ENCODE measurements around the gene NCKAP5. TPM values are rescaled to one million over a fixed set of nuclear protein-coding genes. Genes with fewer than 3 reads are reported as not detected.

NCKAP5 gene
- total and polyA plus RNA-seq, 4 donors = 0.57 to 2.8 (median 2.4) TPM

DNA sequence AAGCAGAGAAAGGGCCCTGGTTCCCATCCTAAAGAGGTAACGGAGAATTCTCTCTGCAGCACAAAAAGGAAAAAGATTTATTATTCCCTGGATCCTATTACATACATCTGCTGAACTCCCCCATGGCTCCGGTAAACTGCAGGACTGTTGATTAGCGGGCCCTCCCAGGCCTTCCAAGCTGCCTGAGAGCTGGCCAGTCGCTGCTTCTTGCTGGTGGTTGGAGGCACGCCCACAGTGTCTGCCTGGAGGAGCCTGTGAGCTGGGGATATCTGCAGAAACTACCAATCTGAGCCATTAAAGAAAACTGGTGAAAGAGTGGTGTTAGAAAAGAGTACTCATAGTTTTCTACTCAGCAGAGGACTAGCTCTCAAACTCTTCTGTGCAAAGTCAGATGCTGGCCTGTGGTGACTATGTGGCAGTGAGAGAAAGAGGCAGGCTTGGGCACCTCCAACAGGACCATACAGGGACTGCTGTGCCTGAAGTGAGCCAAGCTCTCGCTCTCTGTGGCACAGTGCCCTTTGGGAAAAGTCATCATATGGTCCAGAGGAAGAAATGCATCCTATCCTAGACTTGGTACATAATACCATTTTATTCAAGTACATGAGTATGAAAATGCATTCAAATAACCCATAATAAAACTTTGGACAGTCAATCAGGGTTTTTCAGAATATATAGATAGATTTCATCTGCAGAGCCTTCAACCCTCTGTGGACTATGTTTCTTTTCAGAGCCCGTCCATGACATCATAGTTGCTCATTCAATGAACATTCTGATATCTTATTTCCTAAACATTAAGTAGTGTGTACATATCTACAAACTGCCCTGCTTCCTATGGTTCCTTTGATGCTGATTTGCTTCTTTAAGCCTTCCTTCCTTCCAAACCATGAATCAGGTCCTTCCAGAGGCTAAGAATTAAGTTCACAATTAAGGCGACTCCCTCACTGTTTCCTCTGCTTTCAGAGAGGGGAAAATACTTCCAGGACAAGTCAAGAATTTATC lies 656.2 kb downstream of the NCKAP5 start:
- WGBS = 86% methylated on average over 8 of the region's 8 CpGs

DNA sequence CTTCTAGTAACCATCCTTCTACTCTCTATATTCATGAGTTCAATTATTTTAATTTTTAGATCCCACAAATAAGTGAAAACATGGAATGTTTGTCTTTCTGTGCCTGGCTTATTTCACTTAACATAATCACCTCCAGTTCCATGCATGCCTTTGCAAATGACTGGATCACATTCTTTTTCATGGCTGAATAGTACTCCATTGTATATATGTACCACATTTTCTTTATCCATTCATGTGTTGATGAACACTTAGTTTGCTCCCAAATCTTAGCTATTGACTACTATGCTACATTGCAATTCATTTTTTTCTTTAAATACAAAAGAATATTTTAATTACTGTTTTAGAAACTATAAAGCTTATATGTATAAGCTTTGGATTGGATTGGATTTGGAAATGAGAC lies 657.8 kb downstream of the NCKAP5 start:
- H3K9ac ChIP-seq (ENCODE audit: low read depth in 1 of 2, low read length in 2 of 2) = no peak overlapping the region
- no peak for DNase-seq (ENCODE audit: low spot score)
- H3K4me1 ChIP-seq (ENCODE audit: control insufficient read depth in 4 of 4, insufficient read depth in 4 of 4, low read length in 3 of 4) = no peaks in the 10 kb centered on the region
- no peaks in the 10 kb centered on the region for H3K36me3 ChIP-seq (ENCODE audit: control insufficient read depth in 4 of 4, insufficient read depth in 3 of 4, low read depth in 1 of 4, low read length in 3 of 4)
- H3K27ac ChIP-seq (ENCODE audit: low read depth in 1 of 2, low read length in 2 of 2) = no peak overlapping the region
- H3K4me3 ChIP-seq (ENCODE audit: low read depth in 1 of 3, low read length in 3 of 3) = no peak overlapping the region
- peaks cover 0 to 2% (median 0%) of the 10 kb centered on the region in 4 donors for H3K9me3 ChIP-seq (ENCODE audit: control insufficient read depth in 4 of 4, low read length in 3 of 4)
- no peaks in the 10 kb centered on the region for H3K27me3 ChIP-seq (ENCODE audit: control insufficient read depth in 4 of 4, insufficient read depth in 4 of 4, low read length in 3 of 4)
- TF ChIP-seq NR2F2 (IDR thresholded peaks at IDR 0.05) (no peak), HNF4G (IDR thresholded peaks at IDR 0.05) (no peak), YY1 (IDR thresholded peaks at IDR 0.05) (no peak), SP1 (IDR thresholded peaks at IDR 0.05) (no peak), FOXA1 (IDR thresholded peaks at IDR 0.05) (no peak), REST (IDR thresholded peaks at IDR 0.05) (no peak), EGR1 (IDR thresholded peaks at IDR 0.05; ENCODE audit: low read depth in 2 of 2) (no peak), HNF4A (conservative IDR thresholded peaks at IDR 0.05) (no peak), TAF1 (conservative IDR thresholded peaks at IDR 0.05) (no peak), MAX (IDR thresholded peaks at IDR 0.05) (no peak), GABPA (IDR thresholded peaks at IDR 0.05 in 1 of 2, conservative IDR thresholded peaks at IDR 0.05 in 1 of 2) (no peak), RAD21 (IDR thresholded peaks at IDR 0.05) (no peak), JUND (IDR thresholded peaks at IDR 0.05) (no peak)
- TF ChIP-seq, protein P1, sequence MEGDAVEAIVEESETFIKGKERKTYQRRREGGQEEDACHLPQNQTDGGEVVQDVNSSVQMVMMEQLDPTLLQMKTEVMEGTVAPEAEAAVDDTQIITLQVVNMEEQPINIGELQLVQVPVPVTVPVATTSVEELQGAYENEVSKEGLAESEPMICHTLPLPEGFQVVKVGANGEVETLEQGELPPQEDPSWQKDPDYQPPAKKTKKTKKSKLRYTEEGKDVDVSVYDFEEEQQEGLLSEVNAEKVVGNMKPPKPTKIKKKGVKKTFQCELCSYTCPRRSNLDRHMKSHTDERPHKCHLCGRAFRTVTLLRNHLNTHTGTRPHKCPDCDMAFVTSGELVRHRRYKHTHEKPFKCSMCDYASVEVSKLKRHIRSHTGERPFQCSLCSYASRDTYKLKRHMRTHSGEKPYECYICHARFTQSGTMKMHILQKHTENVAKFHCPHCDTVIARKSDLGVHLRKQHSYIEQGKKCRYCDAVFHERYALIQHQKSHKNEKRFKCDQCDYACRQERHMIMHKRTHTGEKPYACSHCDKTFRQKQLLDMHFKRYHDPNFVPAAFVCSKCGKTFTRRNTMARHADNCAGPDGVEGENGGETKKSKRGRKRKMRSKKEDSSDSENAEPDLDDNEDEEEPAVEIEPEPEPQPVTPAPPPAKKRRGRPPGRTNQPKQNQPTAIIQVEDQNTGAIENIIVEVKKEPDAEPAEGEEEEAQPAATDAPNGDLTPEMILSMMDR (IDR thresholded peaks at IDR 0.05; ENCODE audit: low read depth, low read length, missing input control) = no peak
- TF ChIP-seq, protein P2, sequence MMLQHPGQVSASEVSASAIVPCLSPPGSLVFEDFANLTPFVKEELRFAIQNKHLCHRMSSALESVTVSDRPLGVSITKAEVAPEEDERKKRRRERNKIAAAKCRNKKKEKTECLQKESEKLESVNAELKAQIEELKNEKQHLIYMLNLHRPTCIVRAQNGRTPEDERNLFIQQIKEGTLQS (IDR thresholded peaks at IDR 0.05) = no peak

More for the DNA sequence above, 656.2 kb downstream of the NCKAP5 start:
- H3K9ac ChIP-seq (ENCODE audit: low read depth in 1 of 2, low read length in 2 of 2) = no peak overlapping the region
- no peaks in the 10 kb centered on the region for H3K36me3 ChIP-seq (ENCODE audit: control insufficient read depth in 4 of 4, insufficient read depth in 3 of 4, low read depth in 1 of 4, low read length in 3 of 4)
- H3K27me3 ChIP-seq (ENCODE audit: control insufficient read depth in 4 of 4, insufficient read depth in 4 of 4, low read length in 3 of 4) = no peaks in the 10 kb centered on the region
- H3K4me3 ChIP-seq (ENCODE audit: low read depth in 1 of 3, low read length in 3 of 3) = no peak overlapping the region
- H3K9me3 ChIP-seq (ENCODE audit: control insufficient read depth in 4 of 4, low read length in 3 of 4) = peaks cover 0 to 2% (median 0%) of the 10 kb centered on the region in 4 donors
- H3K27ac ChIP-seq (ENCODE audit: low read depth in 1 of 2, low read length in 2 of 2) = no peak overlapping the region
- DNase-seq (ENCODE audit: low spot score) = no peak
- H3K4me1 ChIP-seq (ENCODE audit: control insufficient read depth in 4 of 4, insufficient read depth in 4 of 4, low read length in 3 of 4) = no peaks in the 10 kb centered on the region
- TF ChIP-seq SP1 (IDR thresholded peaks at IDR 0.05) = no peak
- TF ChIP-seq FOXA2 (IDR thresholded peaks at IDR 0.05) = no peak
- no peak for TF ChIP-seq EGR1 (IDR thresholded peaks at IDR 0.05; ENCODE audit: low read depth in 2 of 2)
- no peak for TF ChIP-seq YY1 (IDR thresholded peaks at IDR 0.05)
- TF ChIP-seq REST (IDR thresholded peaks at IDR 0.05) = no peak
- TF ChIP-seq HNF4G (IDR thresholded peaks at IDR 0.05) = no peak
- no peak for TF ChIP-seq JUND (IDR thresholded peaks at IDR 0.05)
- TF ChIP-seq FOXA1 (IDR thresholded peaks at IDR 0.05) = no peak
- TF ChIP-seq GABPA (IDR thresholded peaks at IDR 0.05 in 1 of 2, conservative IDR thresholded peaks at IDR 0.05 in 1 of 2) = no peak
- TF ChIP-seq NR2F2 (IDR thresholded peaks at IDR 0.05) = no peak
- no peak for TF ChIP-seq HNF4A (conservative IDR thresholded peaks at IDR 0.05)
- TF ChIP-seq RAD21 (IDR thresholded peaks at IDR 0.05) = no peak
- no peak for TF ChIP-seq TAF1 (conservative IDR thresholded peaks at IDR 0.05)
